Measurements from ENCODE around the gene HAPLN2. TPM values are rescaled to one million over a fixed set of nuclear protein-coding genes. Genes with fewer than 3 reads are reported as not detected.
A peak's percentile ranks its signal among the peaks of the same experiment; 100 is the strongest.
"Not testable (repeated sequence)": the region's sequence is repeated elsewhere in the genome, so short reads cannot be mapped to it uniquely, and the experiment has no call there.

The HAPLN2 gene
- total RNA-seq, 2 donors from 2014 or later, result 6.1 to 10.2 TPM

DNA sequence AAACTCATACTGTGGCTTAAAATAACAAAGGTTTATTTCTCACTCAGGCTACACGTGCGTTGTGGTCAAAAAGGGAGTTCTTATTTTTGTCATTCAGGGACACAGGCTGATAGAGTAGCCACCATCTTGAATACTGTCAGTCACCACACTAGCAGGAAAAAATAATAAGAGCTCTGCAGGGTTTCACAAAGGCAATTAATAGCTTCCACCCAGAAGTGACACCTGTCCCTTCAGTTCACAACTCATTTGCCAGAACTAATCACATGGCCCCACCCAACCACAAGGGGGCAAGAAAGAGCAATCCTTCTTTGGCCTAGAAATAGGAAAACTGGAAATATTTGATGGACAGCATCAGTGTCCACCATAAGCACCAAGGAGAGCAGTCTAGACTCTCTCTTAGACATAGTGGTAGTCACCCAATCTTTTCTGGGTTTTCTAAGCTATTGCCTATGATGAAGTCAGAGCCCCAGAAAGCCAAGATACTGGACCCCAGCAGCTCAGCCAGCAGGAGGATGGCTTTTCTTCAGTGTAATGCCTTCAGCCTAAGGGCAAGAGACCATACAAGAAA, 8.2 kb downstream of the HAPLN2 start:
- Histone ChIP-seq H3K36me3 (no peaks in the 10 kb centered on the region), H3K27me3 (replicated peaks; ENCODE audit: insufficient read depth) (peaks cover 12% of the 10 kb centered on the region), H3K4me3 (no peak overlapping the region), H3K9me3 (no peaks in the 10 kb centered on the region), H3K27ac (no peak overlapping the region), H3K4me1 (replicated peaks) (peaks cover 7% of the 10 kb centered on the region)
- intact Hi-C loops (cut with DNase I), result no loop called here
- WGBS, result 84% methylated on average over 2 of the region's 2 CpGs
- DNase-seq (ENCODE audit: low spot score), result no peak
- TF ChIP-seq CTCF (IDR thresholded peaks at IDR 0.05), result peak; percentile 38 to 60 (median 43)
- no peak for TF ChIP-seq POLR2AphosphoS5 (IDR thresholded peaks at IDR 0.05)

DNA sequence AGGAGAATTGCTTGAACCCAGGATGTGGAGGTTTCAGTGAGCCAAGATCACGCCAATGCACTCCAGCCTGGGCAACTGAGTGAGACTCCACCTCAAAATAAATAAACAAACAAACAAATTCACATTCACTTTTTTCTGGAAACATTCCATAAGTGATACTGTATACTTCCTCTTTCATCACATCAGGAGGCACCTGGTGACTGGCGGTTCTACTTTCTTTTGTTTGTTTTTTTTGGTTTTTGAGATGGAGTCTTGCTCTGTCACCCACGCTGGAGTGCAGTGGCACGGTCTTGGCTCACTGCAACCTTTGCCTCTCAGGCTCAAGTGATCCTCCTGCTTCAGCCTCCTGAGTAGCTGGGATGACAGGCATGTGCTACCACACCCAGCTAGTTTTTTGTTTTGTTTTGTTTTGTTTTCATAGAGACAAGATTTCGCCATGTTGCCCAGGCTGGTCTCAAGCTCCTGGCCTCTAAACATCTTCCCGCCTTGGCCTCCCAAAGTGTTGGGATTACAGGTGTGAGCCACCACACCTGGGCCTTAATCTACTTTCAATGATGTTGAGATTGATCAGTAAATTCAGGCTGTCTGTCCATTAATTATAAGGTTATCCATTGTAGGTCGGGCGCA, 10.7 kb downstream of the HAPLN2 start:
- H3K36me3 ChIP-seq, result no peaks in the 10 kb centered on the region
- no peak for DNase-seq (ENCODE audit: low spot score)
- intact Hi-C loops (cut with DNase I), result no loop called here
- H3K9me3 ChIP-seq, result no peaks in the 10 kb centered on the region
- peaks cover 13% of the 10 kb centered on the region for H3K27me3 ChIP-seq (replicated peaks; ENCODE audit: insufficient read depth)
- H3K27ac ChIP-seq, result no peak overlapping the region
- peaks cover 5% of the 10 kb centered on the region for H3K4me1 ChIP-seq (replicated peaks)
- TF ChIP-seq POLR2AphosphoS5 (IDR thresholded peaks at IDR 0.05) (no peak), CTCF (IDR thresholded peaks at IDR 0.05) (no peak), POLR2A (IDR thresholded peaks at IDR 0.05) (no peak)
- no peak overlapping the region for H3K4me3 ChIP-seq
- 77% methylated on average over 8 of the region's 8 CpGs for WGBS

DNA sequence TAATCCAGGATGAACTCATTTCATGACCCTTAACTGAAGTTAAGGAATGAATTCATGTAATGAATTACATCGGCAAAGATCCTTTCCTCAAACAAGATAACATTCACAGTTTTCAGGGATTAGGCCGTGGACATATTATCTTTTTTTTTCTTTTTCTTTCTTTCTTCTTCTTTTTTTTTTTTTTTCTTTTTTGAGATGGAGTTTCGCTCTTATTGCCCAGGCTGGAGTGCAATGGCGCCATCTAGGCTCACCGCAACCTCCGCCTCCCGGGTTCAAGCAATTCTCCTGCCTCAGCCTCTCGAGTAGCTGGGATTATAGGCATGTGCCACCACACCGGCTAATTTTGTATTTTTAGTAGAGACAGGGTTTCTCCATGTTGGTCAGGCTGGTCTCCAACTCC, 11.9 kb downstream of the HAPLN2 start:
- WGBS, result 36% methylated on average over 9 of the region's 9 CpGs
- not testable (repeated sequence) for H3K9me3 ChIP-seq; H3K4me1 ChIP-seq (replicated peaks)

GRCh38 chr1:156632355-156632754, 13.1 kb downstream of the HAPLN2 start:
- no peak for DNase-seq (ENCODE audit: low spot score)
- Histone ChIP-seq H3K27me3 (replicated peaks; ENCODE audit: insufficient read depth) (peaks cover 6% of the 10 kb centered on the region), H3K36me3 (no peaks in the 10 kb centered on the region), H3K27ac (no peak overlapping the region), H3K4me3 (no peak overlapping the region), H3K9me3 (no peaks in the 10 kb centered on the region), H3K4me1 (replicated peaks) (no peaks in the 10 kb centered on the region)
- intact Hi-C loops (cut with DNase I), result no loop called here
- WGBS, result 36% methylated on average over 3 of the region's 3 CpGs
- no peak for TF ChIP-seq CTCF (IDR thresholded peaks at IDR 0.05)

More for the DNA sequence above, 11.9 kb downstream of the HAPLN2 start:
- H3K27ac ChIP-seq; DNase-seq (ENCODE audit: low spot score); H3K36me3 ChIP-seq; H3K4me3 ChIP-seq; H3K27me3 ChIP-seq (replicated peaks; ENCODE audit: insufficient read depth); intact Hi-C loops (cut with DNase I): not testable (repeated sequence)

DNA sequence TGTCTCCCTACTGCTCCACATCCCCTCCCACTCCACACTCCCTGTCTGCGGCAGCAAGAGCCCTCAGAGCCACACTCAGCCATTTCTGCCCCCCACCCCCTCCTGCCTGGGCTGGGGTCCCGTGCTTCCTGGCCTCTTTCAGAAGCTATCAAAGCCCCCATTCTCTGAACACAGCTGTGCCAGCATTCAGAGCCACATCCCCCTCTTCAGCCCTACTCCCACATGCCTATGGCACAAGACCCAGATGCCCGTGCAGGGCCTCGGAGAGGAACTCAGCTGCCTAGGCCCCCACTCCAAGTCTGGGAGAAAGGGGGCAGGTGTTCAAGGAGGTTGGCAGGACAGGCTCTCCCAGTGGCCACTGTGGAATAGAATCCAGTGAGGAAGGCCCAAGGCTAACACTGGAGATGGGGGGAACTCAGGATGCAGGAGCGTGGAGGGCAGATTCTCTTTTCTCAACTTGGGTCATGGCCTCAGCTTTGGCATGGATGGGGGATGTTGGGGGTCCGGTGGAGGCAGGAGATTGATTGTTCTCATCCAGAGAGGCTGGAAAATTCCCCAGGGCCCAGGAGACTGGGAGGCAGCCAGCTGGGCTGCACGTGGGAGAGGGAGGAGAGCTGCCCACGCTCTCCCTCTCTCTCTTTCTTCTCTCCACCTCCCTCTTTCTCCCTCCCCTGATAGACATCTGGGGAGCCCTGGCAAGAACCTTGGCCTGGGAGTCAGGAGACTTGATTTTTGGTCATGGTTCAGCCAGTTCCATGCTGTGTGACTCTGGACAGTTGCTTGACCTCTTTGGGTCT, 19.2 kb downstream of the HAPLN2 start:
- Histone ChIP-seq H3K9me3 (no peaks in the 10 kb centered on the region), H3K27ac (no peak overlapping the region), H3K4me3 (no peak overlapping the region), H3K36me3 (no peaks in the 10 kb centered on the region), H3K4me1 (replicated peaks) (no peaks in the 10 kb centered on the region), H3K27me3 (replicated peaks; ENCODE audit: insufficient read depth) (peaks cover 25% of the 10 kb centered on the region)
- no peak for TF ChIP-seq POLR2AphosphoS5 (IDR thresholded peaks at IDR 0.05)
- no peak for TF ChIP-seq POLR2A (IDR thresholded peaks at IDR 0.05)
- TF ChIP-seq CTCF (IDR thresholded peaks at IDR 0.05), result no peak
- WGBS, result 49% methylated on average over 8 of the region's 8 CpGs
- no peak for DNase-seq (ENCODE audit: low spot score)
- intact Hi-C loops (cut with DNase I), result no loop called here

Data from prostate gland (tissue), 2 donors.